Nephron (organoid): ENCODE results near the gene INTS4.
"Not testable (repeated sequence)": the region's sequence is repeated elsewhere in the genome, so short reads cannot be mapped to it uniquely, and the experiment has no call there.

Experiments
- H3K27ac Mint-ChIP-seq, 3 experiments: 2 replicates each; pipeline ENCODE4 v1.8.0; 2020; ENCODE audit warnings: mixed read lengths in 3 of 3, mild to moderate bottlenecking in 2 of 3, moderate library complexity in 1 of 3
- H3K27me3 Mint-ChIP-seq: 2 replicates; pipeline ENCODE4 v1.8.0; 2021; ENCODE audit warnings: low read depth, mild to moderate bottlenecking, moderate library complexity, mixed read lengths
- H3K36me3 Mint-ChIP-seq: 2 replicates; pipeline ENCODE4 v1.8.0; 2020; ENCODE audit warnings: low read depth, mixed read lengths
- H3K4me1 Mint-ChIP-seq: 2 replicates; pipeline ENCODE4 v1.8.0; 2020; ENCODE audit warnings: mixed read lengths
- H3K4me3 Mint-ChIP-seq, 3 experiments: 2 replicates each; pipeline ENCODE4 v1.8.0; 2020; ENCODE audit warnings: mild to moderate bottlenecking in 3 of 3, mixed read lengths in 3 of 3, moderate library complexity in 2 of 3
- H3K9me3 Mint-ChIP-seq: 2 replicates; pipeline ENCODE4 v1.8.0; 2020; ENCODE audit warnings: mixed read lengths
- CTCF ChIP-seq, 3 experiments: fragments of 200-600 bp; sonication (generic); IDR thresholded peaks; one replicate each; pipeline ENCODE4 v1.5.0; 2021; ENCODE audit warnings: antibody characterized with exemption in 3 of 3; ENCODE audit not compliant: unreplicated experiment in 3 of 3

The INTS4 gene, protein sequence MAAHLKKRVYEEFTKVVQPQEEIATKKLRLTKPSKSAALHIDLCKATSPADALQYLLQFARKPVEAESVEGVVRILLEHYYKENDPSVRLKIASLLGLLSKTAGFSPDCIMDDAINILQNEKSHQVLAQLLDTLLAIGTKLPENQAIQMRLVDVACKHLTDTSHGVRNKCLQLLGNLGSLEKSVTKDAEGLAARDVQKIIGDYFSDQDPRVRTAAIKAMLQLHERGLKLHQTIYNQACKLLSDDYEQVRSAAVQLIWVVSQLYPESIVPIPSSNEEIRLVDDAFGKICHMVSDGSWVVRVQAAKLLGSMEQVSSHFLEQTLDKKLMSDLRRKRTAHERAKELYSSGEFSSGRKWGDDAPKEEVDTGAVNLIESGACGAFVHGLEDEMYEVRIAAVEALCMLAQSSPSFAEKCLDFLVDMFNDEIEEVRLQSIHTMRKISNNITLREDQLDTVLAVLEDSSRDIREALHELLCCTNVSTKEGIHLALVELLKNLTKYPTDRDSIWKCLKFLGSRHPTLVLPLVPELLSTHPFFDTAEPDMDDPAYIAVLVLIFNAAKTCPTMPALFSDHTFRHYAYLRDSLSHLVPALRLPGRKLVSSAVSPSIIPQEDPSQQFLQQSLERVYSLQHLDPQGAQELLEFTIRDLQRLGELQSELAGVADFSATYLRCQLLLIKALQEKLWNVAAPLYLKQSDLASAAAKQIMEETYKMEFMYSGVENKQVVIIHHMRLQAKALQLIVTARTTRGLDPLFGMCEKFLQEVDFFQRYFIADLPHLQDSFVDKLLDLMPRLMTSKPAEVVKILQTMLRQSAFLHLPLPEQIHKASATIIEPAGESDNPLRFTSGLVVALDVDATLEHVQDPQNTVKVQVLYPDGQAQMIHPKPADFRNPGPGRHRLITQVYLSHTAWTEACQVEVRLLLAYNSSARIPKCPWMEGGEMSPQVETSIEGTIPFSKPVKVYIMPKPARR

GRCh38 chr11:77994434-77995362, at the start of gene INTS4:
TSS of gene INTS4 (minus strand) at chr11:77994668. CDS start at chr11:77994643, 25 bp downstream.
- TF ChIP-seq CTCF (IDR thresholded peaks at IDR 0.05; ENCODE audit: unreplicated experiment in 3 of 3) = no peak

DNA sequence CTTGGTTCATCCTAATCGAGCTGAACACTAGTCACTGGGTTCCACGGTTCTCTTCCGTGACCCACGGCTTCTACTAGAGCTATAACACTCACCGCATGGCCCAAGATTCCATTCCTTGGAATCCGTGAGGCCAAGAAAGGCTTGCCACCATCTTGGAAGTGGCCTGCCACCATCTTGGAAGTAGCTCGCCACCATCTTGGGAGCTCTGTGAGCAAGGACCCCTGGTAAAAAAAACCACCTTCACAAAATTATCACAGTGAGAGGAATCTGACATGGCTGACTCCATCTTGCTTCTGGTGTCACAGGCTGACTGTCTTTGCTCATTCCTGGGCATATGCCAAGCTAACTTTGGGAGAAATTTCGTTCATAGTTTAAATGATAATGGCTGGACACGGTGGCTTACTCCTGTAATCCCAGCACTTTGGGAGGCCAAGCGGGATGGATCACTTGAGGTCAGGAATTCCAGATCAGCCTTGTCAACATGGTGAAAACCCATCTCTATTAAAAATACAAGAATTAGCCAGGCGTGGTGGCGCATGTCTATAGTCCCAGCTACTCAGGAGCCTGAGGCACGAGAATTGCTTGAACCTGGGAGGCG, 47.5 kb upstream of the INTS4 start:
- Mint-ChIP-seq H3K27me3 (peaks cover 3% of the 10 kb centered on the region), H3K36me3 (no peaks in the 10 kb centered on the region), H3K4me3 (peak overlapping the region in 2 of 3 experiments; percentile 36 to 44), H3K9me3 (no peaks in the 10 kb centered on the region), H3K4me1 (peaks cover 60% of the 10 kb centered on the region), H3K27ac (peak overlapping the region; percentile 28 to 88 (median 81))
- no peak for TF ChIP-seq CTCF (IDR thresholded peaks at IDR 0.05; ENCODE audit: unreplicated experiment in 3 of 3)

More at GRCh38 chr11:77994434-77995362, at the start of gene INTS4:
- Mint-ChIP-seq H3K36me3 (peaks cover 7% of the 10 kb centered on the region), H3K27me3 (no peaks in the 10 kb centered on the region), H3K27ac (peak within 1 kb of the TSS; percentile 96 to 99 (median 98)), H3K4me1 (peaks cover 18% of the 10 kb centered on the region), H3K4me3 (peak within 1 kb of the TSS; percentile 97 to 99 (median 98)), H3K9me3 (no peaks in the 10 kb centered on the region)

DNA sequence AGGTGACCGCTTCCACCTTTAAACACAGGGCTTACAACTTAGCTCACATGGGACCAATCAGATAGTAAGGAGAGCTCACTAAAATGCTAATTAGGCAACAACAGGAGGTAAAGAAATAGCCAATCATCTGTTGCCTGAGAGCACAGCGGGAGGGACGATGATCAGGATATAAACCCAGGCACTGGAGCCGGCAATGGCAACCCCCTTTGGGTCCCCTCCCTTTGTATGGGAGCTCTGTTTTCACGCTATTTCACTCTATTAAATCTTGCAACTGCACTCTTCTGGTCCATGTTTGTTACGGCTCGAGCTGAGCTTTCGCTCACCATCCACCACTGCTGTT, 46.9 kb upstream of the INTS4 start:
- H3K36me3 Mint-ChIP-seq, H3K9me3 Mint-ChIP-seq, H3K4me3 Mint-ChIP-seq, H3K27me3 Mint-ChIP-seq: not testable (repeated sequence)
- H3K27ac Mint-ChIP-seq = peak overlapping the region; percentile 28 to 88 (median 81)
- peaks cover 57% of the 10 kb centered on the region for H3K4me1 Mint-ChIP-seq

DNA sequence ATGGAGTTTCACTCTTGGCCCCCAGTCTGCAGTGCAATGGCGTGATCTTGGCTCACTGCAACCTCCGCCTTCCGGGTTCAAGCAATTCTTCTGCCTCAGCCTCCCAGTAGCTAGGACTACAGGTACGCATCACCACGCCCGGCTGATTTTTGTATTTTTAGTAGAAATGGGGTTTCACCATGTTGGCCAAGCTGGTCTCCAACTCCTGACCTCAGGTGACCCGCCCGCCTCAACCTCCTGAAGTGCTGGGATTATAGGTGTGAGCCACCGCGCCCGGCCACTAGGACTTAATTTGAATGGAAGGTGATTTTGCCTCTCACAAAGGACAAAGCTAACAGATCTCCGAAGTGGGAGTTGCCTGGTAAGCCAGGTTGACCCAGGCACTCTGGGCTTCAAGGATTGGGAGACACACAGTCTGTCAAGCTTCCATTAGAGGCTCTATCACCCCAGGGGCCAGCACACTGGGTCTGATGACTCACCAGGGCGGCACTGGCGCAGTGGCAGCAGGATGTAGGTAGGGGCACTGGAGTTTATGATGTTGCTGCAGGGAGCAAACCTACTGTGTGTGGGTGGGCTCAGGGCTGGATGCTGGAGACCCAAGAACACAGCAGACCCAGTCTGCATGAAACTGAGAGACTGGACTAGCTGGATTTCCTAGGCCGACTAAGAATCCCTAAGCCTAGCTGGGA, 46.4 kb upstream of the INTS4 start:
- peaks cover 52% of the 10 kb centered on the region for H3K4me1 Mint-ChIP-seq
- peak overlapping the region; percentile 89 to 96 (median 94) for H3K27ac Mint-ChIP-seq
- TF ChIP-seq CTCF (IDR thresholded peaks at IDR 0.05; ENCODE audit: unreplicated experiment in 3 of 3) = no peak
- H3K36me3 Mint-ChIP-seq = no peaks in the 10 kb centered on the region
- H3K4me3 Mint-ChIP-seq = no peak overlapping the region
- no peaks in the 10 kb centered on the region for H3K9me3 Mint-ChIP-seq
- peaks cover 3% of the 10 kb centered on the region for H3K27me3 Mint-ChIP-seq

- Mint-ChIP-seq H3K36me3 (no peaks in the 10 kb centered on the region), H3K27me3 (peaks cover 3% of the 10 kb centered on the region), H3K9me3 (no peaks in the 10 kb centered on the region), H3K4me3 (peak overlapping the region; percentile 2 to 32 (median 2)), H3K27ac (peak overlapping the region; percentile 89 to 96 (median 94)), H3K4me1 (peaks cover 45% of the 10 kb centered on the region)
- no peak for TF ChIP-seq CTCF (IDR thresholded peaks at IDR 0.05; ENCODE audit: unreplicated experiment in 3 of 3)
Observed at GRCh38 chr11:78039919-78040671, 45.6 kb upstream of the INTS4 start.
